Ureter (tissue), 1 donor: ENCODE data around the gene HSPB7. TPM values are rescaled to one million over a fixed set of nuclear protein-coding genes. Genes with fewer than 3 reads are reported as not detected.
"Not testable (repeated sequence)": the region's sequence is repeated elsewhere in the genome, so short reads cannot be mapped to it uniquely, and the experiment has no call there.

ENCODE experiments used
- DNase-seq: peaks from one replicate; pipeline ENCODE4 v3.0.0-alpha.2; 2020; ENCODE audit warnings: low spot score
- total RNA-seq: library from RNA; stranded (reverse); gene quantifications from one replicate; pipeline ENCODE4 v1.2.4, GENCODE V29; 2023
- donor health status: DM: yes; HTN: yes; CAD: no.

The HSPB7 gene
- total RNA-seq, 1 donor from 2014 or later = 36.2 TPM

DNA sequence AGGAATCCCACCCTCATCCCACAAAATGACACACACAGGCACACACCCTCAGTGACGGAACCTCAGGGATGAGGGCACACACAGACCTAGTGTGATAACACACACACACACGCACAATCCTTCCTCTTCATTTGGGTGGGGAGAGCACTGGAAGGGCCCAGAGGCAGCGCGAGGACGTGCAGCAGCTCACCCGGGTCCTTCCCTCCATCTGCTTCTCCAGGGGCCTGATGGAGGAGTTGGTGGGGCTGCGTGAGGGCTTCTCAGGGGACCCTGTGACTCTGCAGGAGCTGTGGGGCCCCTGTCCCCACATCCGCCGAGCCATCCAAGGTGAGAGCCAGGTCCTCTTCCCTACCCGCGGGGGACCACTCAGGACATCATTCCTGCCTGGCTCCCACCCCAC, 4.5 kb upstream of the HSPB7 start:
- DNase-seq = no peak

DNA sequence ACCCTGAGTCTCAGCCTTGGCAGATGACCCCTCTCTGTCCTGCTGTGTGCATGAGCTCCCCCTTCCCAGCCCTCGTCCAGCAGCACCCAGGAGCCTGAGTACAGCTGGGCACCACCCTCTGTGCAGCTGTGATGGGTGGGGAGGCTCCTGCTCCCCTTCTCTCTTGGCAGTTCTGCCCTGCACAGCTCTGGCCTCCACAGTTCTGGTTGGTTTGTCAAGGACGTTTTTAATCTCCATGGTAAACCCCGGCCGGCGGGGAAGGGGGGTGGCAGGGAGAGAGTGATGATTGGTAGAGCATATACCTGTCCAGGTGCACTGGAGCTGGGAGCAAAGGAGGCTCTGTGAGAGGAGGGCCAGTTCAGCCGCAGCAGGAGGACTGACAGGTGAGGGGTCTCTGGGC, 3.8 kb upstream of the HSPB7 start, which contains the start of gene CLCNKA:
CLCNKA (plus strand) TSS at position 356 of the 400 bp plus-strand sequence. CDS start 584 bp downstream, outside the sequence.
- DNase-seq = no peak

DNA sequence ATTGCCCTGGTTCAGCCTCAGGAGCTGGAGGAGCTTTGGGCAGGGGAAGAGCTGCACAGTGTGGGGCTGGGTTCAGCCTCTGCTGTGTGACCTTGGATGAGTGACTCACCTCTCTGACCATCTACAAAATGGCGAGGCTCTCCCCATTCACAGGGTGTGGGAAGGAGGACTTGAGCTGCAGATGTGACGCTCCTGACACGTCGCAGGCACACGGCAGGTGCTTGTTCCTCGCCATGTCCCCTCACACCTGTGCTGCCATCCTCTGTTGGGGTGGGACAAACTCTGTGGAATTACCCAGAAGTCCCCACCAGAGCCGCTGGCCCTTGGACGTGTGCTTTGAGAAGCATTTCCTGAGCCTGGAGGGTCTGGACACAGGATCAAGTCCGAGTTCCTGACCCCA, 3.0 kb upstream of the HSPB7 start:
- not testable (repeated sequence) for DNase-seq

DNA sequence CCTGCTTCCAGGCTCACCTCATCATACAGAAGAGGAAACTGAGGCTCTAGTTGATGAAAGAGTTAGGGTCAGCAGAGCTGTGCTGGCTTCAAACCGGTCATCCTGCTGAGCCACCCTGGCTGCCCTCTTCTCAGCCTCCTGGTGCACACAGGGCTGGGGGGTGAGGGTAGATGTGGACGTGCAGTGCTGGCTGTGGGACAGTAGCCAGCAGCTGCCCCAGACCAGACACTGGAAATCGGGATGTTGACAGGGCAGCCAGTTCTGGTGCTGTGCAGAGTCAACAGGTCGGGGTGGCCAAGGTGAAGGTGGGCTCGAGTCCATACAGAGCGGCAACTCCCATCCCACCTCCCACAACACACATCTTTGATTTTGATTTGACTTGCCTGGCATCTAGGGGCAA, 2.5 kb upstream of the HSPB7 start:
- DNase-seq = no peak

DNA sequence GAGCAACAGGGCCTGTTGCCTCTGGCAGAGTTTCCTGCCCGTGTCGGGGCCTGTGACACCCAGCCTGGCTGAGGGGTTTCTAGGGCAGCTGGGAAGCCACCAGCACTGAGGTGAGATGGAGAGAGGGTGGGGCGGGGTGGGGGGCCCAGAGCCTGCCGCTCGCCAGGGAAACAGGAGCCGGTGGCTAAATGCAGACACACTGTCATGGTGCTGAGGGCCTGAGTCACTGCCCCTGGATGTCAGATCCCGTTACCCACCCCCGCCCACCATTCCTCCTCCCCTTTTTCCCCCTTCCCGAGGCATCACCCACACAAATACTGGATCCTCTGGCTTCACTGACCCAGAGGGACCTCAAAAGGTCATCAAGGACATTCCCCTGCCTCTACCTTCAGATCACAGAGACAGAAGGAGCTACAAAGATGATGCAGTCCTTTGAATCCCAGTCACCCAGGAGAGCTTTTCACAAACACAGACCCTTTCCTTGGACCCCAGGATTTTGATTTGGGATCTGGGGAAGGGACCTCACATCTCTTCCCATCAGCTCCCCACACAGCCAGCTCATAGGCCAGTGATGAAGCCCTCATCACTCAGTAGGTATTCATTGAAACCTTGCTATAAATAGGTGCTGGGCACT, 1.9 kb upstream of the HSPB7 start:
- DNase-seq = no peak

DNA sequence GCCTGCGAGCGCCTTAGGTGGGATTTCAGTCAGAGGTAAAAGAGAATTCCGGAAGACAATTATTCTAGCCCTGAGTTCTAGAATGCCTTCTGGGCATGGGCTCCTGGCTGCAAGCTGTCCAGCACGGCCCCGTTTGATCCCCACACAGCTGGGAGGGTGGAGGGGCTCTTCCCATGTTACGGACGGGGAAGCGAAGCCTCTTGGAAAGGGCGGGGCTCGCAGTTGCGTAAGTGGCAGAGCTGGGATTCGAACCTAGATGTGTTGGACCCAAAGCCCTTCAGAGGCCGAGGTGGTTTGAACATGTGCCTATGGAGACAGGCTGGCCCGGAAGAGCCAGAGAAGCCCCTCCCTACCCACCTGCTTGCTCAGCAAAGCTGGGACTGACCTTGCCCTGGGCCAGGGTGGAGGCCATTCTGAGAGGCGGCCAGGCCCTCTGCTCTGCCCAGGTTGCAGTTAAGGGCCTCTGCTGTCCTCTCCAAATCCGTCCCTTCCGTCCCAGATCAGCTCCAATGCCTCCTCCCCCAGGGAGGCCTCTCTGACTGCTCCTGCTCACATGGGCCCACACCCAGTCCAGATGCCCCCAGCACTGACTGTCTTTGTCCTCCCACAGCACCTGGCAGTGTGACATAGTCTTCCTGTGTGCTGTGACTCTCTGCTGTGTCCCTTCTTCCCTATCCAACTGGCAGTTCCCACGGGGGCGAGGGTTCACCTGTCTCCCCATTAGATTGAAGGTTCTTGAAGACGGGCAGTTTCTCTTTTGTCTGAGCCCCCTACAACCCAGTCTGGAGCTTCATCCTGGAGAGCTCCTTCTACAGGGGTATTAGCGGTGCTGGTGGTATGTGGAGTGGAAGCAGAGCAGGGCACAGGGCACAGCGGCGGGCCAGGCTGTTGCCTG, 1.2 kb upstream of the HSPB7 start:
- DNase-seq = no peak

DNA sequence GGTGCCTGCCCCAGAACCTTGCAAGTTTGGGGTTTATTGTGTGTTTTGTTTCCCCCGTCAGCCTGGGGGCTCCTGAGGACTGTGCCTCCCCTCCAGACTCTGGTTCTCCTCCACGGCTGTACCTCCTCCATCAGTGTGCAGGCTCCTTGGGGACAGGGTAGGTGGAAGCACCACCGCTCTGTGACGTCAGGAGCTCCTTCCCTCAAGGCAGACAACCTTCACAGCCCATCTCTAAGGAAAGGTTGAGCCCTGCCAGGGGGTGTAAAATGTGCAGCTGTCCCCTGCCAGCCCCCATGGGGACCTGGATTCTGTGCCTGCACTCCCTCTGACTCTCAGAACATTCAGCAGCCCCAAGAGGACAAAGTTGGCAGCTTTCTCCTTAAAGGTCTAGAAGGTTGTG, 465 bp upstream of the HSPB7 start:
- no peak for DNase-seq

DNA sequence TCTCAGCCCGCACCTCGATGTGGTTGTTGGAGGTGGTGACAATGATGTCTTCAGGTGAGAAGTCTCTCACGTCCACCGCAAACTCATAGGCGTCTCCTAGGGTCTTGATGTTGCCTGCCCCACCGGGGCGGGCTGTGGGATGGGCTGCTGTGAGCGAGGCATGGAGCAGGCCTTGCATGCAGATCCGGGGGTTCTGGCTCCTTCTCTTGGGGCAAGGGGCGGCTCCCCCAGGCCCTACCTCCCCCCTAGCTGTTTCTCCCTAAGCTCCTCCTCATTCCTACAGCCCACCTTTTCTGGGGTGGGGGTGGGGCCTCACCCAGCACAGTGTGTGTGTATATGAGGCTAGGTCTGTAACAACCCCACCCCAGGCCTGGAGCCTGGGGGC, 775 bp downstream of the HSPB7 start:
- no peak for DNase-seq

DNA sequence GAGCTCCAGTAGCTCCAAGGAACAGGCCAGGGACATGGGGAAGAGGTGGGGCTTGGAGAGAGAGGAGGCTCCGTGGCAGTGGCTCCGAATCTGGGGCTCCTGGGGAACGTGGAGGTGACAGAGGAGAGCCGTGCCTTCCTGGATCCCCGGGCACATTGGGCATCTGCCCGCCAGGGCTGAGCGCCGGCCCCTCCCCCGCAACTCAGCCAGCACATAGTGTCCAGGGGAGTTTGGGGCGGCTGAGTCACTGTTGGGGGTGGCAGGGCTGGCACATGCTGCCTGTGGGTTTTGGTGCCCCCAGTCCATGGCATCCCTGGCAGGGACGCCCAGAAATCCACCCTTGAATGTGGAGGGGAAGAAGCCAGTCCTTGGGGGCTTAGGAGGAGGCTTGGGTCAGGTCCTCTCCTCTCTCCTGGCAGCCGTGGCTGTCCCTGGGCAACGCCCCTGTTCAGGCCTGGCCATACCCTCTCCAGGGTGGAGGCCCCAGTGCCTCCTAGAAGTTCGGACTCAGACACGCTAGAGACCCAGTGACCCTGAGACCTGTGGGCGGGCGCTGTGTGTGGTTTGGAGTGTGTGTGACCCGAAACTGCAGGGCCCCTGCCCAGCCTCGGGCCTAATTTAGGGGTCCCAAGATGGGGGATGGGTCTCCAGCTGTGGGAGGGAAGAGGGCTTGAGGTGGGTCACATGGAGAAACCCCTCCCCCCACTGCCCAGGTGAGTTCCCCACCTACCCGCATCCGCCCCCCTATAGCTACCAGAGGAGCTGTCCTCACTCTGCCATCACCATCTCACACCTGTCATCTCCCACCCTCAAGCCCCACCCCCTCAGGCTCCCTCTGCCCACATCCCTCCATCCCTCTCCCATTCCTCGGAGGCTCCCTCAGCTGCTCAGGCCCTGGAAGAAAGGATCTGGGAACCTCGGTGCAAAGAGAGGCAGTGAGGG, 1.6 kb downstream of the HSPB7 start:
- no peak for DNase-seq

DNA sequence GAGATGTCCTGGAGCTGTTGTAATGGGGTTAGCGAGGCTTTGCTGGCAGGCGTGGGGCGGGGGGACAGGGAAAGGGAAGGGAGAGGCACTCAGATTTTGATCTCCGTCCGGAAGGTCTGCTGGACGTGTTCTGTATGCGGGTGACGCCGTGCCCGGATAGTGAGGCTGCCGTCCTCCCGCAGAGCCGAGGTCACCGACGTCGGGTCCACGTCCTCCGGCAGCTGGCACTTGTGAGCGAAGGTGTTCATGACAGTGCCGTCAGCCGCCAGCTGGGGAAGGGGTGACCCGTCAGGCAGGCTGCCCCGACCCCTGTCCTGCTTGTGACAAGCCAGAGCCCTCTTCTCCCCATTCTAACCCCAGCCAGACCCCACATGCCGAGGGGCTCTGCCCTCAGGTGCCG, 2.4 kb downstream of the HSPB7 start:
- DNase-seq = no peak

DNA sequence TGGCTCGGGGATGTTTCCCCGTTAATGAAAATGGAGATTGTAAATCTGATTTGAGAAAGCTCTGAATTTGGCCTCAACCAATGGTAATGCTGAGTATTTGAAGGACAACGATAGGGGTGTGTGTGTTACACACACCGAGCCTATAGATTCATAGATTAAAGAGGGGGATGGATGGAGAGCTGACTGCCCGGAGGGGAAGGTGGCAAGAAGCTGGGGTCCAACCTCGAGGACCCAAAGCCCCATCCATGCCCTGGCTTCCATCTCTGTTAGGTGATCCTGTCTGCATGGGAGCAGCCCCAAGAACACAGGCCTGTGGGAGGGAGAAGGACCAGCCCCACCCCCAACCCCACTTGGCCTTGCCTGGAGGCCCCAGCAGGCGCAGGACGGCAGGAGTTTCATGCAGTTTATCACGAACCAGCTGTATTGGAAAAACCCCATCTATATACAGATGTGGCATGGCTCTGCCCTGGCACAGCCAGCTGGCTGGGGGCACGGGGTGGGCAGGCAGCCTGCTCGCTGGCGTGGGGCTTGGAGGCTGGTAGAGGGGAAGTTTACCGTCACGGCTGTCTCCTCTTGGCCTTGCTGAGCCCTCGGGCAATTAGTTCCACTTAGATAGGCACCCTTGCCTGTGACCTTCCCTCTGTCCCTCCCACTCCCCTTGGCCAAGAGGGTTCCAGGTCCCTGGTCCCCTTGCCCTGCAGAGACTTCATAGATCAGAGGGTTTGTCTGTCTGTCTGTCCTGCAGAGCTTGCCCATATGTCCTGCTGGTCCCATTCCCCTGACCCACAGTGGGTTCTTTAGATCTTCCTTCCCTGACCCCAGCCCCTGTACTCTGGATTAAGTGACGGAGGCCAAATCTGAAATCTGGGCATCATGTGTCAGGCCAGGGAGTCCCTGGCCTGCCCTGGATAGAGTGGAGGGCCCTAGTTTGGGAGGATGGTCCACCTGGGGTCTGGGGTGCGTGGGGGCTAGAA, 3.0 kb downstream of the HSPB7 start:
- DNase-seq = no peak

DNA sequence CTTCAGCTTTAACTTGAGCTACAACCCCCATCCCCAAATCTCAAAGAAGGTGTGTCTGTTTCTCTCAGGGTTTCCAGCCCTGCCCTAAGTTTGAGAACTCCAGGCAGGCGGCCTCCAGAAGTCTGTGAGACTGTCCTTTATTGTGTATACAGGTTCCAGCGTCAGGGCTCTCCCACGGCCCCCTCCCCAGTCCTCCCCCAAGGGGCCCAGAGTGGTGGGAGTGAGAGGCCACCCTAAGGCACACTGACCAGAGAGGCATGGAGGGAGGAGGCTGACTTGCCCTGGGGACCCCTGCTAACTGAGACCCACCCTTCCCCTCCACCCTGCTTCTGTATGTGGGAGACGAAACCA, 4.0 kb downstream of the HSPB7 start:
- no peak for DNase-seq

DNA sequence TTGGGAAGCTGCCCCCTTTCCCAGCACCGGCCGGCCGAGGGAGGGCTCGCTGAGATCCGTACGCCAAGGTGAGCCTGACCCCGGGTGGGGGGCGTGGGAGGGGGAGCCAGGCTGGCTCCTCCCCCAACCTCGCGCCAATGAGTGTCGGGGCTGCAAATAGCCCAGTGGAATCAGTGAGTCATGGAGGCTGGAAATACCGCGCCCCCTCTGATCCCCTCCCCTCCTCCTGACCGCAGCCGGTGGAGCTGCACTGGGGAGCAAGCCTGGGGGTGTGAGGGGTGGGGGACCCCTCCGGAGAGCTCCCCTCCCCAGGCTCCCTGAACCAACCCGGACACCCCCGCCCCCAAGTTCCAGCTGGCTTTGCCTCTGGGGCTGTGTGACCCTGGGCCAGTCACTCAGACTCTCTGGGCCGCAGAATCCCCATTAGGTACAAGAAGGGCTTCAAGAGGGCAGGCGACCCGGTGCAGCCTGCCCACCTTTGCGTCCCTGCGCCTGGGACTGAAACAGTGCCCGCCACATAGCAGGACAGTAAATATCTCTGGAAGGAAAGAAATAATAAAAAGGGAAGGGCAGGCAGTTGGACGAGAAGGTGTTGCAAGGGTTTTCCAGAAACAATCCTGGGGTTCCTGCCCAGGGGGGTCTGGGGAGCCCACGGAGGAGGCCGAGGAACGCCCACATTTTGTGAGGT, 4.5 kb downstream of the HSPB7 start:
- peak; percentile 75 for DNase-seq

DNA sequence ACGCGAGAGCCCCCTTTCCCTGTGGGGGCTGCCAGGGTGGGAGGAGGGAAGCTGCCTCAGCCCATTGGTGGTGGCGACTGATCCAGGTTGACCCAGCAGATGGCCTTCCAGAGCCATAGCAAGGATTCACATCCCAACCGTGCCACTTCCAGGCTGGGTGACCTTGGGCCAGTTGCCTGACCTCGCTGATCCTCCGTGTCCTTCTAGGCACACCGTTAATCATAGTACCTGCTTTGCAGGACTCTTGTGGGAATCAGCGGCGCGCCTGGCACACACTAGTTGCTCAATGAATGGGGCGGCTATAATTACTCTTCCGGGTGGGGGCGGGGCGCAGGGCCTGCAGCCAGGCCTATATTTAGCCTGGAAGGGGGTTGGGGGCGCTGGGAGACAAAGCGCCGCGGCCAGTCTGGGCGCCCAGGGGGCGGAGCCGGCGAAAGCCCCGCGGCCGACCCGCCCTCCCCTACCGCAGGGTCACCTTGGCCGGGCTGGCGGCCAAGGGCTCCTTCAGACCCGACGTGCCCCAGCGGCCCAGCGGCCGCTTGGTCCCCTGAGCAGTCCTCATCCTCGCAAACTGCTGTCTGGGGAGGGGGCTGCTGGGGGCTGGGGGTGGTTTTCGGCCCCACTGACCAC, 5.1 kb downstream of the HSPB7 start:
- peak; percentile 87 for DNase-seq

DNA sequence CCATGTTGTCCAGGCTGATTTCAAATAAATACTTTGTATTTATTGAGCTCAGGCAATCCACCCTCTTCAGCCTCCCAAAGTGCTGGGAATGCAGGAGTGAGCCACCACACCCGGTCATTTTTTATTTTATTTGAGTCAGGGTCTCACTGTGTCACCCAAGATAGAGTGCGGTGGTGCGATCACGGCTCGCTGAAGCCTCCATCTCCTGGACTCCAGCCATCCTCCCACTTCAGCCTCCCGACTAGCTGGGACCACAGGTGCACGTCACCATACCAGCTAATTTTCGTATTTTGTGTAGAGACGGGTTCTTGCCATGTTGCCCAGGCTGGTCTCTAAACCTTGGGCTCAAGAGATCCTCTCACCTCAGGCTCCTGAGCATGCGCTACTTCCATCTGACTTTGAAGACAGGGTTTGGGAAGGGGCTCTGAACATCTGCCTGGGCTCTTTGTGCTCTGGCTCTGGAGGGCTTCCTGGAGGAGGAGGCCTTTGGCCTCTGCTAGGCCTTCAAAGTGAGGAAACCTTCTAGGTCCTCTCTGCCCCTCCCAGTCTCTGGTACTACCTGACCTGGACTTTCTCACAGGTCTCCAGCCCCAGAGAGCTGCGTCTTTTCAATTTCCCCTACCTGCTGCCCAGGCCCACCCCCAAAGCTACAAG, 5.8 kb downstream of the HSPB7 start:
- no peak for DNase-seq

DNA sequence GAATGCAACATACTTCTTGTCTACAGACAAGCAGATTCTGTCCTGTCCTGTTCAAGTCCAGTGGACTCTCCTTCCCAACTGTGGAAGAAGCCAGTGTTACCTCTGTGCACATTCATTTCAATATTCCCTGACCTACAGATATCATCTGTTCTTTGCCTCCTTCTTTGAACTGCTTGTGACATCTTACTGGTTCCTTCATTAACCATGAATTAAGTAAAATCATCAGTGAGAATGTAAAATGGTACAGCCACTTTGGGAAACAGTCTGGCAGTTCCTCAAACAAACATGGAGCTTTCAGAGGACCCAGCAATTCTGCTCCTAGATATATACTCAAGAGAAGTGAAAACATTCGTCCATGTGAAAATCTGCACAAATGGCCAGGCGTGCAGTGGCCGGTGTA, 7.0 kb downstream of the HSPB7 start:
- no peak for DNase-seq

DNA sequence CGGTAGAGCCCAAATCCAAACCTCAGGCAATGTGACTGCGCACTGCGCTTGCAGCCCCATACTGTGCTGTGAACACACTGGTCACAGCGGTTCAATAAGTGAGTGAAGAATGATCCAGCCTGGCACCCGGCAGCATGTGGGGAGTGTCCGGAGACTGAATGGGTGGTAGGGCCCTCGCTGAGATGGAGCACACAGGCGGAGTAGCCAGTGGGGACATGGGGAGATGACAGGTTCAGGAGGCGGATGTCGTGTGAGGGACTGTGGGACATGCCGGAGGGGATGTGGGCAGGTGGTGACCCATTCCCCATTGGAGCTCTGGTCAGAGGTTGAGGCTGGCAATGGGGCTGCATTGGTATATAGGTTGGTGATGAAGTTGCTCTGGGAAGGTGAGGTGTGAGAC, 8.2 kb downstream of the HSPB7 start:
- no peak for DNase-seq

DNA sequence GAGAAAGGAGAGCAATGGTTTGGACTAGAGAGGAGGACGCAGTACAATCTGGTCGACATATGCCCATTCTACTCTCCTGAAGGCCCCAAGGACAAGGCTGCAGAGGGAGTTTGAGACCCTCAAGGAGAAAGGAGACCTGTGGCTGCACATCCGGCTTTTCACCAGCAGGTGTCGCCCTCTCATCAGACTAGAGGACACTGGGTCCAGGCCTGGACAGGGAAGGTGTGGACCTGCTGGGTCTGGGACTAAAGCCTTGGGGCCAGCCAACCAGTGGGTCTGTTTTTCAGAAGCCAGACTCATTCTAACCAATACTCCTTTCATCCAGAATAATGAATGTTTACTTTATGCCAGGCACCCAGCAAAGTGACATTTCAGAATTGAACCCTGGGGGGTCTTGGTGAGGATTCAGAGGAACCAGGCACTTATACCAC, 8.8 kb downstream of the HSPB7 start:
- peak; percentile 84 for DNase-seq

DNA sequence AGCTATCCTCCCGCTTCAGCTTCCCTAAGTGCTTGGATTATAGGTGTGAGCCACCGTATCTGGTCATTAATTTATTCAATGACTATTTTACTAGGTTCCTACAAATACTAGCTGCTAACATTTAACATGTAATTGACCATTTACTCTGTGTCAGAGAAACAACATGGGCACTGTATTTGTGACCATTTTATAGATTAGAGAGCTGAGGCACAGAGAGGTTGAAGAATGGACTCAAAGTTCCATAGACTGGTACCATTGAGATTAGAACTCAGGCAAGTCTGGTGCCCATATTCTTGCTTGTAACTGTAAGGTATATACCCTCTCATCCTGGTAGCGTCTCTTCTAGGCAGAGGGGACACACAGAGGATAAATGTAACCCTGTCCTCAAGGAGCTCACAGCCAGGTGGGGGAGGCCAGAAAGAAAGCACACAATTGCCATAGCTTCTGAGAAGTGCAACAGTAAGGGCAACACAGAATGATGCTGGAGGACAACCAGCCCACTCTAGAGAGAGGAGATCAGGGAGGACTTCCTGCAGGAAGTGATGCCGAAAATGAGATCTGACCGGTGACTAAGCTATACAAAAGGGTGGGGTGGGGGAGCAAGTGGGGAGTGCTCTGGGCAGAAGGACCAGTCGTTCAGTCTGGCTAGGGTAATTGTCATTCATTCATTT, 10.0 kb downstream of the HSPB7 start:
- DNase-seq = no peak
